GM12865 (cell line): Measurements from ENCODE around the gene EXOC4.
A peak's percentile ranks its signal among the peaks of the same experiment; 100 is the strongest.

Experiments used
- DNase-seq: peaks from one replicate; pipeline ENCODE4 v3.0.0; 2010; ENCODE audit warnings: low read depth
- H3K4me3 ChIP-seq: 2 replicates; pipeline ENCODE4 v1.5.1; 2011; ENCODE audit warnings: mild to moderate bottlenecking, low read depth, low read length, control low read depth
- TF ChIP-seq, protein P1 (sequence below): IDR thresholded peaks from 2 replicates; pipeline ENCODE4 v1.5.1; 2011; ENCODE audit warnings: low read length, control low read depth, low read depth, inconsistent platforms; ENCODE audit not compliant: insufficient read depth; ENCODE audit errors: missing control alignments

Gene EXOC4

DNA sequence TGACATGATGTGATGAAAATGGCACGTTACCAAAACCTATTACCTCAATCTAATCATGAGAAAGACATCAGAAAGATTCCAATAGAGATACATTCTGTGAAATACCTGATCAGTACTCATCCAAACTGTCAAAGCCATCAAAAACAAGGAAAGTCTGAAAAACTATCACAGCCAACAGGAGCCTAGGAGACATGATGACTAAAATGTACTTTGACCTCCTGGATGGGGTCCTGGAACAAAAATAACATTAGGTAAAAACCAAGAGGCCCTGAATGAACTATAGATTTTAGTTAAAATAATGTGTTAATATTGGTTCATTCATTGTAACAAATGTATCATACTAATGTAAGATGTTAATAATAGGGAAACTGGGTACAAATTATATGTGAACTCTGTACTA lies 760.4 kb downstream of the EXOC4 start:
- TF ChIP-seq, protein P1, sequence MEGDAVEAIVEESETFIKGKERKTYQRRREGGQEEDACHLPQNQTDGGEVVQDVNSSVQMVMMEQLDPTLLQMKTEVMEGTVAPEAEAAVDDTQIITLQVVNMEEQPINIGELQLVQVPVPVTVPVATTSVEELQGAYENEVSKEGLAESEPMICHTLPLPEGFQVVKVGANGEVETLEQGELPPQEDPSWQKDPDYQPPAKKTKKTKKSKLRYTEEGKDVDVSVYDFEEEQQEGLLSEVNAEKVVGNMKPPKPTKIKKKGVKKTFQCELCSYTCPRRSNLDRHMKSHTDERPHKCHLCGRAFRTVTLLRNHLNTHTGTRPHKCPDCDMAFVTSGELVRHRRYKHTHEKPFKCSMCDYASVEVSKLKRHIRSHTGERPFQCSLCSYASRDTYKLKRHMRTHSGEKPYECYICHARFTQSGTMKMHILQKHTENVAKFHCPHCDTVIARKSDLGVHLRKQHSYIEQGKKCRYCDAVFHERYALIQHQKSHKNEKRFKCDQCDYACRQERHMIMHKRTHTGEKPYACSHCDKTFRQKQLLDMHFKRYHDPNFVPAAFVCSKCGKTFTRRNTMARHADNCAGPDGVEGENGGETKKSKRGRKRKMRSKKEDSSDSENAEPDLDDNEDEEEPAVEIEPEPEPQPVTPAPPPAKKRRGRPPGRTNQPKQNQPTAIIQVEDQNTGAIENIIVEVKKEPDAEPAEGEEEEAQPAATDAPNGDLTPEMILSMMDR, result no peak
- no peak for DNase-seq

DNA sequence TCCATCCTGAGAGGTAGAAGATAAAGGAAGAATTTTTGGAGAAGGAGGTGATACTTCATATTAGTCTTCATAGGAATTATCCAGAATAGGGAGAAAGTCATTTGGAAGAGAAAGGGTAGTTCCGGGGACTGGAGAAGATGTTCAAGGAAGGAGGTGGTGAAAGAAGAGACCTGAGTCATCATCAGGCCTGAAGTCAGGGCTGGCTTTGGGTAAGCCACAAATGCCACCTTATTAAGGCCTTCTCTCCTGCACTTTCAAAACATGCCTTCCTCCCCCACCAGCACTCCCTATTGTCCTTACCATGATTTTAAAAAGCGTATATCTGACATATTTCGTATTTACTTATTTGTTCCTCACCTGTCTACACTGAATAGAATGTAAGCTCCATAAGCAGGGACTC lies 762.1 kb downstream of the EXOC4 start:
- TF ChIP-seq, protein P1, result no peak
- DNase-seq, result no peak
- no peak overlapping the region for H3K4me3 ChIP-seq

More for the DNA sequence above, 760.4 kb downstream of the EXOC4 start:
- no peak overlapping the region for H3K4me3 ChIP-seq

DNA sequence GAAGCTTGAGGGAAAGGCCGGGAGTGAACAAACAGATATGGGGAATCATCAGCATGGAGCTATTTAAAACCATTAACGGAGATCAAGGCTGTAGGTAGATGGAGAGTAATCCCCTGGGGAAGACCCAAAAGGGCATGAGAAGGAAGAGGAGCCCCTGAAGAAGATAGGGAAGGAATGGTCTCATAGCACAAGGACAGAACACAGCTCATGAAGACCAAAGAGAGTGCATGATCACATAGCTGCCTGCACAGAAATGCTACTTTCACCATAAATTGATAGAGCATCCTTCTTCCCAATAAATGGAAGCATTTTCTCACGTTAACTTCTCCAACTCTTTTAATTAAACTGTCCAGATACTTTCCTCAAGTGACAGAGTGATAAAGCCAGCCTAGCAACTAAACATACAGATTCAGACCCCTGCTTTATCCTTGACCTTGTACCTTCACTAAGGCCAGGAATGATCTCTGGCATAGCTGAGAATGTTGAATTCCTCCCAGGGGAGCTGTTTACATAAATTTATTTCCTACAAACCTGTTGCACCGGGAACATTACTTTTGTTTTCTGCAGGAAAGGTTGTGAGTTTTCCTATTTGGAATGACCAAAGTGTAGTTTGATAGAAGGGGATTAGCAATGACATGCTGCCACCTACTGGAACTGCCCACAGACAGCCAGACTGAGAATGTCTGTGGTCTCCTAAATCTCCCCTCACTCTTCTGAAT lies 763.5 kb downstream of the EXOC4 start:
- DNase-seq, result peak; percentile 5
- H3K4me3 ChIP-seq, result no peak overlapping the region
- TF ChIP-seq, protein P1, result peak; percentile 49

DNA sequence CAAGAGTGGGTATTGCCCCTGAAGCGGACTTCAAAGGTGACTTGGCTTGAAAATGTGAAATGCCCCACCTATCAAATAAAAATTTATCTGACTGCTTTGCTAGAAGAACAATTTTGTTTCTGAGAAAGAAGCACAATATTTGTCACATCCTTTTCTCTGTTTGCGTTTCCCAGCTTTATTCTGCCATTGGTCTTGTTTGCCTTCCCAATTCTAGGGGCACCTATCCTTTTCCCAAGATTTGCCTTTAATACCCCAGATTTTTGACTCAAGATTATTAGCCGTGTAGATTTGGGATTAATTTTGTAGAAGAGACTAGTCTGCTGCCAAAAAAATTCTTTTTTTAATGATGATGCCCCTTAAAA lies 764.0 kb downstream of the EXOC4 start:
- H3K4me3 ChIP-seq, result no peak overlapping the region
- TF ChIP-seq, protein P1, result no peak
- DNase-seq, result no peak

DNA sequence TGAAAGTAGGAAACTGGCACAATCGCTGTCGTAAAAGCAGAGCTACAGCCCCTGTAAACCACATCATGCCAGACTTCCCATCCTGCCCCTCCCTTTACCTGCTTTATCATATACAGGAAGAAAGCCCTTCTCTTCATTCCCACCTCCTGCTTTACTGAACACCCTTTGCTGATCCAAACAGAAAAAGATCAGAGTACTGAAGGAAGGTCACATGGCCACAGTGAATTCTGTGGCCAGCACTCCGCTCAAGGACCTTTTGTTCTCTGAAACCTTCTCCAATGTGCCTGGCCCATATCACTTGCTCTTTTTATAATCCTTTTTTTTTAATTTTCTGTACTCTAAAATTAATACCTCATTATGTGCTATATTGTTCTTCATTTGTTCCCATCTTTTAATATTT lies 765.4 kb downstream of the EXOC4 start:
- H3K4me3 ChIP-seq, result no peak overlapping the region
- TF ChIP-seq, protein P1, result no peak
- no peak for DNase-seq

DNA sequence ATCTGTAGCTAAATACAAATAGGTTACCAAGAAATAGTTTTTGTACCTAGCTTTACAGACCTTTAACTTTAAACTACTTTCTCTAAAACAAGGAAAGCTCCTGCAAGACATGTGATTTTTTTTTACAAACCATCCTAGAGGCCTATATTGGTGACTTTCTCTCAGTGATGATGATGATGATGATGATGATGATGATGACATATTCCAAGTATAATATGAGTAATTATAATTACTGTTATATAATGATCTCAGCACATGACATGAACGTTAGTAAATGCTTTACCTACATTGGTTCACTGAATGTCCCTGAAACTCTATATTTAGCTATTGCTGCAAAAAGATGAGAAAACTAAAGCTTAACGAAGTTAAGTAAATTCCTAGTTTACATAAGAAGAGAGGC lies 766.4 kb downstream of the EXOC4 start:
- TF ChIP-seq, protein P1, result no peak
- no peak overlapping the region for H3K4me3 ChIP-seq
- DNase-seq, result no peak

DNA sequence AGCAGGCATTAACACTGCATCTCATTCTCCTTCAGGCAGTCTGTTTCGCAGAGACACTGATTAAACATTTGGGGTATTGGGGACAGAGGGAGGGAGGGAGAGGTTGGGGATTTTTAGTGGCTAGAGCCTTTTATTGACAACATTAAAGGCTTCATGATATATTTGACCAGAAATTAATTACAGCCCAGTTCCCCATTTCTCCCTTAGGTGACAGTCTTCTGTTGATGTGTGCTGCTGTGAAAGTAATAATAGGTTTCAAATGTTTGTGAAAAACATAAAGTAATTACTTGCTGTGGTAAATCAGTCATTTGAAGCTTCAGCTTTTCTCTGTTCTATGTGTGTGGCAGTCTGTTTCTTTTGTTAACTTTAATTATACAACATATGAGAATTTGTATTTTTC lies 769.0 kb downstream of the EXOC4 start:
- TF ChIP-seq, protein P1, result no peak
- H3K4me3 ChIP-seq, result no peak overlapping the region
- DNase-seq, result no peak
